Hepatocyte (in vitro differentiated cells): ENCODE measurements around the gene WTAP. TPM values are rescaled to one million over a fixed set of nuclear protein-coding genes. Genes with fewer than 3 reads are reported as not detected.

Experiments
- DNase-seq: peaks from one replicate; pipeline ENCODE4 v3.0.0-alpha.2; 2016; ENCODE audit warnings: low spot score
- H2AFZ ChIP-seq: fragments of 200-600 bp; sonication (generic); 2 replicates; pipeline ENCODE4 v1.6.0; 2016; ENCODE audit warnings: antibody characterized with exemption, mild to moderate bottlenecking
- H3K27ac ChIP-seq: fragments of 200-600 bp; sonication (generic); 2 replicates; pipeline ENCODE4 v1.5.1; 2016; ENCODE audit warnings: mild to moderate bottlenecking
- H3K27me3 ChIP-seq: fragments of 200-600 bp; sonication (generic); 2 replicates; pipeline ENCODE4 v1.6.1; 2016
- H3K36me3 ChIP-seq: fragments of 200-600 bp; sonication (generic); replicated peaks from 2 replicates; pipeline ENCODE4 v1.5.1; 2016; ENCODE audit warnings: low read depth; ENCODE audit not compliant: insufficient read depth
- H3K4me1 ChIP-seq: fragments of 200-600 bp; sonication (generic); 2 replicates; pipeline ENCODE4 v1.5.1; 2016; ENCODE audit warnings: mild to moderate bottlenecking, moderate library complexity; ENCODE audit not compliant: insufficient read depth
- H3K4me2 ChIP-seq: fragments of 200-600 bp; sonication (generic); 2 replicates; pipeline ENCODE4 v1.6.0; 2016
- H3K4me3 ChIP-seq: fragments of 200-600 bp; sonication (generic); 2 replicates; pipeline ENCODE4 v1.5.1; 2016; ENCODE audit warnings: mild to moderate bottlenecking
- H3K79me2 ChIP-seq: fragments of 200-600 bp; sonication (generic); 2 replicates; pipeline ENCODE4 v1.6.0; 2017; ENCODE audit warnings: mild to moderate bottlenecking
- H3K9me2 ChIP-seq: fragments of 200-600 bp; sonication (generic); replicated peaks from 2 replicates; pipeline ENCODE4 v1.6.0; 2017; ENCODE audit warnings: mild to moderate bottlenecking; ENCODE audit not compliant: insufficient read depth
- H3K9me3 ChIP-seq: fragments of 200-600 bp; sonication (generic); 2 replicates; pipeline ENCODE4 v1.5.1; 2016; ENCODE audit warnings: low read depth, mild to moderate bottlenecking
- H4K20me1 ChIP-seq: fragments of 200-600 bp; sonication (generic); 2 replicates; pipeline ENCODE4 v1.6.0; 2016; ENCODE audit warnings: mild to moderate bottlenecking; ENCODE audit not compliant: insufficient read depth, poor library complexity, severe bottlenecking
- EZH2 ChIP-seq: fragments of 200-600 bp; sonication (generic); IDR thresholded peaks from 2 replicates; pipeline ENCODE4 v1.6.1; 2016; ENCODE audit warnings: antibody characterized with exemption, mild to moderate bottlenecking, borderline replicate concordance
- EZH2phosphoT487 ChIP-seq: fragments of 200-600 bp; sonication (generic); IDR thresholded peaks from one replicate; pipeline ENCODE4 v1.6.1; 2018; ENCODE audit warnings: antibody characterized with exemption, mild to moderate bottlenecking, low read depth, moderate library complexity; ENCODE audit not compliant: unreplicated experiment, severe bottlenecking
- WGBS: methylation state at CpG from one replicate; pipeline ENCODE4 v1.1.6; 2016; ENCODE audit warnings: low lambda C conversion rate; ENCODE audit errors: missing lambda C conversion rate; 5-methylcytosine and 5-hydroxymethylcytosine counted together
- polyA plus RNA-seq: library from polyadenylated mRNA; unstranded; fragments of >200 nt; fragmentation: Nextera tagmentation; extraction: Ambion mirVana; gene quantifications from 2 replicates; pipeline ENCODE4 v1.2.1, GENCODE V29; 2016
- small RNA-seq: library from RNA; depleted of rRNA; stranded (forward); fragments of <200 nt; gene quantifications from one replicate; pipeline ENCODE3, GENCODE V24; 2014
- total RNA-seq: library from RNA; depleted of rRNA; stranded (reverse); fragments of >200 nt; gene quantifications from 2 replicates; pipeline ENCODE4 v1.2.3, GENCODE V29; 2014
- TF ChIP-seq, protein P1 (sequence below): fragments of 200-600 bp; sonication (generic); IDR thresholded peaks from 2 replicates; pipeline ENCODE4 v1.5.1; 2016; ENCODE audit warnings: antibody characterized with exemption, mild to moderate bottlenecking; ENCODE audit not compliant: poor library complexity

WTAP gene
- total and polyA plus RNA-seq, 2 experiments from 2014 or later: 84.6 to 101 TPM

DNA sequence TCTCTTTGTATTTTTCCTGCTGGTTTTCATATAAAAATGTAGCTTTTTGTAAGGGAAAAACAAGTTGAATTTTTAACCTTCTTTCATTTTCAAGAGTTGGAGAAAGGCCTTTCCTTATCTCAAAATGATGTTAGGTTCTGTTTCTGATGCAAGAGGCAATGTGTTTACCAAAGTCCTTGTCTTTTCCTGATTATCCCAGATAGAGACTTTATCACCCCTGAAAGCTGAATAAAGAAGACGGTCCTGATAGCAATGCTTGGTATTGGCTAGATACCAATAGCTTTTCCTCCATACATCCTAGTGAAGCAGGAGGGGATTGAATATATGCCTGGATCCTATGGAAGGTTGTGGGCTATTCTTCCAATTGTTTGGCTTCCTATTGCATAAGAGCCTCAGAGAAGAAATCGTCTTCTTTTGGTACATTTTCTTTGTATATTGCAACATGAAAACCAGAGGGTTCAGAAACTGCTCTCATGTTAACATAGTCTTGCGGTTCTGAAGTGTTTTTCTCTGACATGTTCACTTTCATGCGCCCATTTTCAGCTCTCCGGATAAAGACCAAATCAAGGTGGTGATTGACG, 78.2 kb downstream of the WTAP start:
- Histone ChIP-seq H3K9me3 (no peaks in the 10 kb centered on the region), H3K27me3 (no peaks in the 10 kb centered on the region), H2AFZ (no peak overlapping the region), H3K4me2 (peak overlapping the region; percentile 51), H3K27ac (peak overlapping the region; percentile 80), H3K79me2 (no peaks in the 10 kb centered on the region), H3K4me1 (peaks cover 9% of the 10 kb centered on the region), H3K4me3 (no peak overlapping the region), H3K36me3 (no peaks in the 10 kb centered on the region), H3K9me2 (no peaks in the 10 kb centered on the region), H4K20me1 (no peaks in the 10 kb centered on the region)
- no peak for TF ChIP-seq EZH2
- TF ChIP-seq, protein P1, sequence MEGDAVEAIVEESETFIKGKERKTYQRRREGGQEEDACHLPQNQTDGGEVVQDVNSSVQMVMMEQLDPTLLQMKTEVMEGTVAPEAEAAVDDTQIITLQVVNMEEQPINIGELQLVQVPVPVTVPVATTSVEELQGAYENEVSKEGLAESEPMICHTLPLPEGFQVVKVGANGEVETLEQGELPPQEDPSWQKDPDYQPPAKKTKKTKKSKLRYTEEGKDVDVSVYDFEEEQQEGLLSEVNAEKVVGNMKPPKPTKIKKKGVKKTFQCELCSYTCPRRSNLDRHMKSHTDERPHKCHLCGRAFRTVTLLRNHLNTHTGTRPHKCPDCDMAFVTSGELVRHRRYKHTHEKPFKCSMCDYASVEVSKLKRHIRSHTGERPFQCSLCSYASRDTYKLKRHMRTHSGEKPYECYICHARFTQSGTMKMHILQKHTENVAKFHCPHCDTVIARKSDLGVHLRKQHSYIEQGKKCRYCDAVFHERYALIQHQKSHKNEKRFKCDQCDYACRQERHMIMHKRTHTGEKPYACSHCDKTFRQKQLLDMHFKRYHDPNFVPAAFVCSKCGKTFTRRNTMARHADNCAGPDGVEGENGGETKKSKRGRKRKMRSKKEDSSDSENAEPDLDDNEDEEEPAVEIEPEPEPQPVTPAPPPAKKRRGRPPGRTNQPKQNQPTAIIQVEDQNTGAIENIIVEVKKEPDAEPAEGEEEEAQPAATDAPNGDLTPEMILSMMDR: no peak
- no peak for TF ChIP-seq EZH2phosphoT487
- DNase-seq: no peak
- 88% methylated on average over 6 of the region's 6 CpGs for WGBS

Small RNAs within 50 kb of the gene (small RNA-seq; reads per million reads assigned to genes)
- gene RNU4ATAC18P (not detected), gene SNORA20 (174 reads per million, percentile 98 among the genes with 10 or more reads in this experiment), gene SNORA29 (not detected)

Other genes with a start within 250 kb of the WTAP start
- gene SOD2, start 34.3 kb upstream of the WTAP start, total RNA-seq: 236 and 264 TPM in 2 replicates
- gene SOD2, start 34.3 kb upstream of the WTAP start, polyA plus RNA-seq: 138 and 143 TPM in 2 replicates
- 58.0 and 67.0 TPM in 2 replicates for gene ACAT2, start 34.5 kb downstream of the WTAP start, total RNA-seq
- 90.7 and 98.6 TPM in 2 replicates for gene ACAT2, start 34.5 kb downstream of the WTAP start, polyA plus RNA-seq
- 156 and 166 TPM in 2 replicates for gene TCP1, start 62.1 kb downstream of the WTAP start, total RNA-seq
- 130 and 133 TPM in 2 replicates for gene TCP1, start 62.1 kb downstream of the WTAP start, polyA plus RNA-seq
- 93.5 and 96.4 TPM in 2 replicates for gene MRPL18, start 63.0 kb downstream of the WTAP start, total RNA-seq
- gene MRPL18, start 63.0 kb downstream of the WTAP start, polyA plus RNA-seq: 84.8 and 90.5 TPM in 2 replicates
- gene PNLDC1, start 72.8 kb downstream of the WTAP start, total RNA-seq: not detected in 2 replicates
- 0.11 TPM in 1 of 2 replicates, not detected in the other for gene PNLDC1, start 72.8 kb downstream of the WTAP start, polyA plus RNA-seq
- gene MAS1, start 163.5 kb downstream of the WTAP start, total RNA-seq: not detected in 2 replicates
- gene MAS1, start 163.5 kb downstream of the WTAP start, polyA plus RNA-seq: not detected in 2 replicates
- 105 and 132 TPM in 2 replicates for gene IGF2R, start 241.6 kb downstream of the WTAP start, total RNA-seq
- 56.1 and 61.2 TPM in 2 replicates for gene IGF2R, start 241.6 kb downstream of the WTAP start, polyA plus RNA-seq